Measurements from ENCODE around the gene NEURL2.

- TF ChIP-seq, protein P1, sequence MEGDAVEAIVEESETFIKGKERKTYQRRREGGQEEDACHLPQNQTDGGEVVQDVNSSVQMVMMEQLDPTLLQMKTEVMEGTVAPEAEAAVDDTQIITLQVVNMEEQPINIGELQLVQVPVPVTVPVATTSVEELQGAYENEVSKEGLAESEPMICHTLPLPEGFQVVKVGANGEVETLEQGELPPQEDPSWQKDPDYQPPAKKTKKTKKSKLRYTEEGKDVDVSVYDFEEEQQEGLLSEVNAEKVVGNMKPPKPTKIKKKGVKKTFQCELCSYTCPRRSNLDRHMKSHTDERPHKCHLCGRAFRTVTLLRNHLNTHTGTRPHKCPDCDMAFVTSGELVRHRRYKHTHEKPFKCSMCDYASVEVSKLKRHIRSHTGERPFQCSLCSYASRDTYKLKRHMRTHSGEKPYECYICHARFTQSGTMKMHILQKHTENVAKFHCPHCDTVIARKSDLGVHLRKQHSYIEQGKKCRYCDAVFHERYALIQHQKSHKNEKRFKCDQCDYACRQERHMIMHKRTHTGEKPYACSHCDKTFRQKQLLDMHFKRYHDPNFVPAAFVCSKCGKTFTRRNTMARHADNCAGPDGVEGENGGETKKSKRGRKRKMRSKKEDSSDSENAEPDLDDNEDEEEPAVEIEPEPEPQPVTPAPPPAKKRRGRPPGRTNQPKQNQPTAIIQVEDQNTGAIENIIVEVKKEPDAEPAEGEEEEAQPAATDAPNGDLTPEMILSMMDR (IDR thresholded peaks at IDR 0.05), result no peak
- no peak for TF ChIP-seq POLR2A (IDR thresholded peaks at IDR 0.05)
Observed at GRCh38 chr20:45840700-45841198, 50.3 kb downstream of the NEURL2 start.
